GM12874 (cell line): Measurements from ENCODE around the gene LEFTY1.

Source experiments
- CTCF ChIP-seq: IDR thresholded peaks from 2 replicates; pipeline ENCODE4 v1.5.1; 2011; ENCODE audit warnings: low read depth, mild to moderate bottlenecking, control low read depth, low read length, moderate library complexity; ENCODE audit not compliant: insufficient read depth

Gene LEFTY1

GRCh38 chr1:225911191-225912130, 22.5 kb upstream of the LEFTY1 start:
- peak; percentile 93 for TF ChIP-seq CTCF

- TF ChIP-seq CTCF = no peak
Measured at GRCh38 chr1:225909477-225909876, 20.5 kb upstream of the LEFTY1 start.

GRCh38 chr1:225908773-225909172, 19.8 kb upstream of the LEFTY1 start:
- TF ChIP-seq CTCF = no peak

GRCh38 chr1:225908013-225908640, 19.2 kb upstream of the LEFTY1 start:
- TF ChIP-seq CTCF = no peak

- TF ChIP-seq CTCF = no peak
Measured at GRCh38 chr1:225907341-225907740, 18.4 kb upstream of the LEFTY1 start.

GRCh38 chr1:225906467-225906866, 17.5 kb upstream of the LEFTY1 start:
- no peak for TF ChIP-seq CTCF

GRCh38 chr1:225903623-225904022, 14.7 kb upstream of the LEFTY1 start:
- TF ChIP-seq CTCF = no peak
